Raji (cell line): Measurements from ENCODE around the gene TMBIM4.

Experiments used
- POLR2A ChIP-seq: IDR thresholded peaks from 2 replicates; pipeline ENCODE4 v1.6.1; 2011; ENCODE audit warnings: low read depth, low read length, control low read depth; ENCODE audit not compliant: insufficient read depth

Gene TMBIM4

DNA sequence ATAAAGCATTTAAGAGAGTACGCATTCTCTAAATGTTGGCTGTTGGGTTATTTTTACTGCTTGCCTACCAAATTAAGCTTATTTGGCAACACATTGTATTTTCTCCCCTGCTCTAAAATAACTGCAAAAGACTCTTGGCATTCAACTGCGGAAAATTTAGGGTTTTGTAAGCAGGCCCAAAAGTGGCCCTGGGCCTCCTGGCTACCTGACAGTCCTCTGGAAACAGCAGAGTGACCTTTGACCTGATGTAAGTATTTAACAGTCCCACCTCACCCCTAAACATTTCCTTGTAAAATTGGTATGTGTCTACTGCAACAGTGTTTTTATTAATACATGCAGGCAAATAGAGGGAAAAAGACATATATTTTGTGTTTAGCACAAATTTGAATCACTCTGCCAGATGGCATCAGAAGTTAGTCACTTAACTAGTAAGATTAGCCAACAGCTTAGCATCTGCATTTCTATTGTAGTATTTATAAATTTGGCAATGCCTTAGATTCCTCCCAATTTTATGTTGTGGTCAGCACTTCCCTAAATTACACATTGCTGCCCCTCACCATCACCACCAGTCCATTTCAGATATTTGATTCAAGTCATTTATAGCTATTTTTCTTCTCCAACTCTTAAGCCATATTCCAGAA is 50.4 kb downstream of the TMBIM4 start:
- TF ChIP-seq POLR2A, result no peak

DNA sequence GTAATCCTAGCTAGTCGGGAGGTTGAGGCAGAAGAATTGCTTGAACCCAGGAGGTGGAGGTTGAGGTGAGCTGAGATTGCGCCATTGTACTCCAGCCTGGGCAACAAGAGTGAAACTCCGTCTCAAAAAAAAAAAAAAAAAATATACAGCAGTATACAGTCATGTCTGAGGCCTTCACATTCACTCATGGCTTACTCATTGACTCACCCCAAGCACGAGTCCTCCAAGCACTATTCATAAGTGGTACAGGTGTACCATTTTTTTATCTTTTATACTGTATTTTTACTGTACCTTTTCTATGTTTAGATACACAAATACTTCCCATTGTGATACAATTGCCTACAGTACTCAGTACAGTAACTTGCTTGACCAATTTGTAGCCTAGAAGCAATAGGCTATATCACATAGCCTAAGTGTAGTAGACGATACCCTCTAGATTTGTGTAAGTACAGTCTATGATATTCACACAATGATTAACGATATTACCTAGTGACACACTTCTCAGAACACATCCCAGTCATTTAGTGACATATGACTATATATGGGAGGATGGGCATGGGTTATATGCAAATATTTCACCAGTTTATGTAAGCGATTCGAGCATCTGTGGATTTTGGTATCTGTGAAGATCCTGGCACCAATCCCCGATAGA is 51.4 kb downstream of the TMBIM4 start:
- TF ChIP-seq POLR2A, result no peak

DNA sequence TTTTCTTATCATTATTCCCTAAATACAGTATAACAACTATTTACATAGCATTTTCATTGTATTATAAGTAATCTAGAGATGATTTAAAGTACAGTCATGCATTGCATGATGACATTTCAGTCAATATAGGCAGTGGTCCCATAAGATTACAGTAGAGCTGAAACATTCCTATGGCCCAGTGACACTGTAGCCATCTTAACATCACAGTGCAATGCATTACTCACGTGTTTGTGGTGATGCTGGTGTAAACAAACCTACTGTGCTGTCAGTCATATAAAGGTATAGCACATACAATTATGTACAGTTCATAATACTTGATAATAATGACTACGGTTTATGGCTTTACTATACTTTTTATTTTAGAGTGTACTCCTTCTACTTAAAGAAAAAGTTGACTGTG is 52.6 kb downstream of the TMBIM4 start:
- no peak for TF ChIP-seq POLR2A

DNA sequence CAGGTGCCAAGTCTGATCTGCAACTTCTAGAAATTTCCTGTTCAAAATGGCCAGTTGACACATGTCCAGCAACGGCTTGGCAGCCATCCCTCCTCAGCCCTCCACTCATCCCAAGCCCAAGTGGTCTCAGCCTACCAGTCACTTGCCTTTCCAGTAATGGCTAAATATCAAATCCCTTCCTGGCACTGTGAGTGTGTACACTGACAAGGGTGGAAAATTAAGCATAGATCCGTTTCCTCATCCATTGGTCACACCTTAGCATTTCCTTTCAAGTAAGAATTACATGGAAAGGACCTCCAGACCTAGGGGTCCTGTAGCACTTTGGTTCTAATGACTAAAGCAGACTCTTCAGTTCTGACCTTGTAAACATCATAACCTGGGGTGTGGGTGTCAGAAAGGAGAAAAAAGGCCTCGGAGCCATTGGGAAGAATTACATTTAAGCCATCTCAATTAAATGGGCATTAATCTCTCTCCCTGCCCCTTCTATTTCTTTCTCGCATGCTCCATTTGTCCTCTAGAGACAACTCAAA is 54.7 kb downstream of the TMBIM4 start:
- TF ChIP-seq POLR2A, result no peak

- TF ChIP-seq POLR2A, result no peak
Observed at GRCh38 chr12:66113471-66113870, 56.3 kb downstream of the TMBIM4 start.

- TF ChIP-seq POLR2A, result no peak
Observed at GRCh38 chr12:66111605-66112004, 58.2 kb downstream of the TMBIM4 start.

DNA sequence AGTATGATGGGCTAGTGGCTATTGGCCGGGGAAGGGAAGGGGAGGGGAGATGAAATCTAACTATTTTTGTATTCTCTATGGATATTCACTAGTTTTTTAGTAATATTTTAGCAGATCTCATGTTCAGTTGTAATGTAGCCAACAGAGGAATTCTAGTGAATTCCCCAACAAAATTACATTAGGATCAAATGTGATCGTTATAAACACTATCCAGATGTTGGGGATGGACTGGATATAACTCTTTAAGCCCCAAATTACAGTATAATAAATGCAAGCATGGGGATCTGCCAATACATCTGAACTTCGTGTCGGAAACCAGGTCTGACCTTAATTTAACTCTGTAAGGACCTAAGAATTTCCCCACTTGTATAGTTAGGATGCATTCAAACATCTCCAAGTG is 60.7 kb downstream of the TMBIM4 start:
- TF ChIP-seq POLR2A, result no peak

DNA sequence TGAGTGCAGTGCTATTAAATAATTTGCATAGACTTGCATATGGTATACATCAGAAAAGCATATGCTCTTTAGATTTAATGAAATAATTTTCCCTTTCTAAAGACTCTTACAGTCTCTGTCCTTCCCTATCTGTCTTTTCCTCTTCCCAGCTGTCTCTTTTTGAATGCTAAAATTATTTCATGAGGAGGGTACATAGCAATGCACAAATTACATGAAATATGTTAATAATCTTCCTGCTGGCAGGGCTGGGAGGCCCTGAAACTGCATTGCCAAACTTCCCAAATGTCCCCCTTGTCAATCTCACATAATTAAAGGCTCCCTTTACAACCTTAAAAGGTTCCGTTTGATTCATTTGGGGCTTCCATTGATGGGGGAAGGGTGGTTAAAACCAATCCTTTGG is 61.4 kb downstream of the TMBIM4 start:
- no peak for TF ChIP-seq POLR2A

GRCh38 chr12:66107451-66107915 is 62.3 kb downstream of the TMBIM4 start:
- TF ChIP-seq POLR2A, result no peak

- no peak for TF ChIP-seq POLR2A
Observed at GRCh38 chr12:66103016-66103913, 66.5 kb downstream of the TMBIM4 start.

DNA sequence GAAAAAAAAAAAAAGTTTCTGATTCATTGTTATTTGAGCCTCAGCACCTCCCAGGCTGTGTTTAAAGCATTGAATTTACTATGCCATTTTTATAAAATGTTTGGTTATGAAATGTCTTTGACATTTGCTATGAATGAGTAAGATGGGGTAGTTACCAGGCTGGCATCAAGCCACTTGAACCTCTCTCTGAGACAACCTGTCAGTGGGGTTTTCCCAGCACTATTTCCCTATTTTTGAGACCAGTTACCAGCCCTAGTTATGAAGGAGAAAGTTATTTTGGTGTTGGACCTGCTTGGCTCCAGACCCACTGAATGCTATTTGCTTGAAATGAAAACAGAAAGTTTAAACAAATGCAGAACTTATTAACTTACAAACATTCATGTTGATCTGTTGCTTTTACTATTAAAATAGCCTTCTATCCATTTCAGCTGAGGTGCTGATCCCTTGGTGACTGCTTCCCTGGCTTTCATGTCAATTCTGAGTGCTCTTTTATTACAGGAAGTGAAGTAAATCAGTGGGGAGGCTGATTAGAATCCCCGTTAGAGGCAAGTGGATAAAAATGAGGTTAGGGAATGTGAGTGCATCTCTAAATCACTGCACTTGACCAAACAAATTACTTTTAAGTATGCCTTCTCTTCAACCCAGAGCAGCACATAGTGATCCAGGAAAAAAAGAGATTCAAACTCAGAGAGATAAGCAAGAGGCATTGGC is 77.1 kb downstream of the TMBIM4 start:
- no peak for TF ChIP-seq POLR2A

DNA sequence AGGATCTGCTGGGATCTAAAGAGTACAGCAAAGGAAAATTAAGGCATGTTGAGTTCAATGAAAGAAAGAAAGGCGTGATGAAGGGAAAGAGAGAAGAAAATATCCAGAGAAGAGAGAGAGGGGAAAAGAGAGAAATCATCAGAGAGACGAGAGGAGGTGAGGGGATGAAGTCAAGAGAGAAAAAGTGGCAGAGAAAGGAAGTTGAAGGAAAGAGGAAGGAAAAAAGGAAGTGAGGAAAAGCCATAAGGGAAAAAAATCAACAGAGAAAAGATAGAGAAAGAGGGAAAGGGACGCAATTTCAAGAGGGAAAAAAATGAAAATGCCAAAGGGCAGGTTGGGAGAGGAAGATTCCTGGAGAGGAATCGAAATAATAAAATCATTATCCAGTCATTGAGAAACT is 79.6 kb downstream of the TMBIM4 start:
- TF ChIP-seq POLR2A, result no peak

- no peak for TF ChIP-seq POLR2A
Observed at GRCh38 chr12:66087365-66087943, 82.3 kb downstream of the TMBIM4 start.

DNA sequence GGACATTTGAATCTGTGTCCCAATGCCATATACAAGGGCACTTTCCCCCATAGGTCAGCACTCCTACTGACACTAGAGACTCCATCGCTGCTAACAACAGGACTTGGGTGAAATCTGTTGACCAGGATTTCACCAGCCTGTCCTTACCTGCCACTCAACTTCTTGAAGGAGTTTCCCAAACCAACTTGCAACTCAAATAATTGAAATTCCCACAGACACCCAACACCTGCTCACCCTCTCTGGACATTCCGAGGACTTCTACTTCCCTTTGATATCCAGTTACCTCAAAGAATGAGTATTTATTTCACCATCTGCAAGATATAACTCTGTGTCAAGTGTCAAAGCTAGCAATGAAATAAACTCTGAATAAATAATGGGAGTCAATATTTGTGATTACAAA is 83.8 kb downstream of the TMBIM4 start:
- no peak for TF ChIP-seq POLR2A
